ENCODE results near the gene ZNF609. TPM values are rescaled to one million over a fixed set of nuclear protein-coding genes. Genes with fewer than 3 reads are reported as not detected.

Gene ZNF609
- polyA plus RNA-seq, 1 donor (not counting 4 experiments of a cell fraction or from before 2014, with no cell fraction given), result 16.9 TPM

DNA sequence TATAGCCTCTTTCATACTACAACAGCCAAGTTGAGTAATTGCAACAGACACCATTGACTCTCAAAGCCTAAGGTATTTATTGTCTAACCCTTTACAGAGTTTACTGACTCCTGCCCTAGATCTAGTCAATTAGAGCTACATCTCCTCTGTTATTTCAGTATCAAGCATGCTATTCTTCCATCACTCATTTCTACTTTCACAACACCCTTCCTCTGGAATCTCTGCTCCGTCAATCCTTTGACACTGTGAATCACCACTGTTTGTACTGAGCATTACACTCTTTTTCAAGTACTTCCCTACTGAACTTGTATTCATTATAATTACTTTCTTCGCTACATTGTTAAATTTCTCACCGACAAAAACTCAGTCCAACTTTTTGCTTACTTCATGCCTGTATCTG, 121.8 kb downstream of the ZNF609 start:
- Histone ChIP-seq H3K9ac (ENCODE audit: control insufficient read depth, extremely low read depth, insufficient read depth, low read length) (no peak overlapping the region), H3K36me3 (ENCODE audit: control insufficient read depth in 2 of 2, extremely low read depth in 1 of 2, insufficient read depth in 2 of 2, low read length in 2 of 2) (no peaks in the 10 kb centered on the region), H3K9me3 (ENCODE audit: control insufficient read depth, low read depth, low read length) (peaks cover 3% of the 10 kb centered on the region), H3K4me2 (ENCODE audit: control insufficient read depth, extremely low read depth, insufficient read depth, low read depth, low read length) (no peak overlapping the region), H2AFZ (ENCODE audit: control insufficient read depth, low read length) (no peak overlapping the region), H3K27me3 (ENCODE audit: control insufficient read depth, extremely low read depth, insufficient read depth, low read length) (no peaks in the 10 kb centered on the region), H3K27ac (ENCODE audit: control insufficient read depth, insufficient read depth, low read length) (no peak overlapping the region), H3K9me1 (ENCODE audit: control insufficient read depth, extremely low read depth, insufficient read depth, low read length) (no peaks in the 10 kb centered on the region), H4K20me1 (ENCODE audit: control insufficient read depth, extremely low read depth, insufficient read depth, low read length) (no peaks in the 10 kb centered on the region), H3K4me3 (ENCODE audit: control insufficient read depth in 2 of 3, extremely low read depth in 1 of 3, insufficient read depth in 2 of 3, low read depth in 1 of 3, low read length in 3 of 3) (no peak overlapping the region), H3K4me1 (ENCODE audit: control insufficient read depth, extremely low read depth, insufficient read depth, low read length) (no peaks in the 10 kb centered on the region), H3K79me2 (ENCODE audit: control insufficient read depth, insufficient read depth, low read length) (peaks cover 66% of the 10 kb centered on the region)
- DNase-seq (ENCODE audit: low read depth, low spot score), result no peak
- no peak for FAIRE-seq
- TF ChIP-seq, protein P1, sequence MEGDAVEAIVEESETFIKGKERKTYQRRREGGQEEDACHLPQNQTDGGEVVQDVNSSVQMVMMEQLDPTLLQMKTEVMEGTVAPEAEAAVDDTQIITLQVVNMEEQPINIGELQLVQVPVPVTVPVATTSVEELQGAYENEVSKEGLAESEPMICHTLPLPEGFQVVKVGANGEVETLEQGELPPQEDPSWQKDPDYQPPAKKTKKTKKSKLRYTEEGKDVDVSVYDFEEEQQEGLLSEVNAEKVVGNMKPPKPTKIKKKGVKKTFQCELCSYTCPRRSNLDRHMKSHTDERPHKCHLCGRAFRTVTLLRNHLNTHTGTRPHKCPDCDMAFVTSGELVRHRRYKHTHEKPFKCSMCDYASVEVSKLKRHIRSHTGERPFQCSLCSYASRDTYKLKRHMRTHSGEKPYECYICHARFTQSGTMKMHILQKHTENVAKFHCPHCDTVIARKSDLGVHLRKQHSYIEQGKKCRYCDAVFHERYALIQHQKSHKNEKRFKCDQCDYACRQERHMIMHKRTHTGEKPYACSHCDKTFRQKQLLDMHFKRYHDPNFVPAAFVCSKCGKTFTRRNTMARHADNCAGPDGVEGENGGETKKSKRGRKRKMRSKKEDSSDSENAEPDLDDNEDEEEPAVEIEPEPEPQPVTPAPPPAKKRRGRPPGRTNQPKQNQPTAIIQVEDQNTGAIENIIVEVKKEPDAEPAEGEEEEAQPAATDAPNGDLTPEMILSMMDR (optimal IDR thresholded peaks at IDR 0.05 in 1 of 3, IDR thresholded peaks at IDR 0.05 in 1 of 3, conservative IDR thresholded peaks at IDR 0.05 in 1 of 3; ENCODE audit: extremely low read depth in 1 of 3, insufficient read depth in 2 of 3, low read length in 3 of 3), result no peak
- no peak for TF ChIP-seq EZH2 (IDR thresholded peaks at IDR 0.05; ENCODE audit: low read length)
- dilution Hi-C loops (cut with MboI; ENCODE audit: extremely low pct_ligation_motif_present, low sequenced_read_pairs), result no loop called here

DNA sequence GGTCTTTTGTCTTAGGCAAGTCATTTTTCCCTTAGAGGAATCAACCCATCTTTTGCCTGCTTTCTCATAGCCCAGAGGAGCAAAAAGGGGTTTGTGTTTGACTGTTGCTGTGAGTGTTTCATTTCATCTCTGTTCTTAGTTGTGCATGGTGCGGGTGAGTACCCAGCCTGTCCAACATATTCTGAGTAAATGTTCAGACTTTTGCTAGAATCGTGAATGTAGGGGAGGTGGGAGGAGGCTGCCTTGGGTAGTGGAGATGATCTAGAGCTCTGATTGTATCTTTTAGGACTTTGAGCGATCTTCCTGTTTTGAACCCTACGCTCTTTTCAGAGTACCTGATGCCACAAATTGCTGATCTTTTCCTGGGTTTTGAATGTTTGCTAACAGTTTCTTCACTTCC, 123.1 kb downstream of the ZNF609 start:
- Histone ChIP-seq H3K4me3 (ENCODE audit: control insufficient read depth in 2 of 3, extremely low read depth in 1 of 3, insufficient read depth in 2 of 3, low read depth in 1 of 3, low read length in 3 of 3) (no peak overlapping the region), H3K9me1 (ENCODE audit: control insufficient read depth, extremely low read depth, insufficient read depth, low read length) (no peaks in the 10 kb centered on the region), H3K27me3 (ENCODE audit: control insufficient read depth, extremely low read depth, insufficient read depth, low read length) (no peaks in the 10 kb centered on the region), H4K20me1 (ENCODE audit: control insufficient read depth, extremely low read depth, insufficient read depth, low read length) (peaks cover 3% of the 10 kb centered on the region), H3K4me2 (ENCODE audit: control insufficient read depth, extremely low read depth, insufficient read depth, low read depth, low read length) (no peak overlapping the region), H3K9me3 (ENCODE audit: control insufficient read depth, low read depth, low read length) (peaks cover 3% of the 10 kb centered on the region), H3K9ac (ENCODE audit: control insufficient read depth, extremely low read depth, insufficient read depth, low read length) (no peak overlapping the region), H3K27ac (ENCODE audit: control insufficient read depth, insufficient read depth, low read length) (no peak overlapping the region), H2AFZ (ENCODE audit: control insufficient read depth, low read length) (no peak overlapping the region), H3K79me2 (ENCODE audit: control insufficient read depth, insufficient read depth, low read length) (peaks cover 71% of the 10 kb centered on the region), H3K4me1 (ENCODE audit: control insufficient read depth, extremely low read depth, insufficient read depth, low read length) (no peaks in the 10 kb centered on the region), H3K36me3 (ENCODE audit: control insufficient read depth in 2 of 2, extremely low read depth in 1 of 2, insufficient read depth in 2 of 2, low read length in 2 of 2) (no peaks in the 10 kb centered on the region)
- TF ChIP-seq EZH2 (IDR thresholded peaks at IDR 0.05; ENCODE audit: low read length), result no peak
- TF ChIP-seq, protein P1 (optimal IDR thresholded peaks at IDR 0.05 in 1 of 3, IDR thresholded peaks at IDR 0.05 in 1 of 3, conservative IDR thresholded peaks at IDR 0.05 in 1 of 3; ENCODE audit: extremely low read depth in 1 of 3, insufficient read depth in 2 of 3, low read length in 3 of 3), result no peak
- no peak for DNase-seq (ENCODE audit: low read depth, low spot score)
- no peak for FAIRE-seq
- dilution Hi-C loops (cut with MboI; ENCODE audit: extremely low pct_ligation_motif_present, low sequenced_read_pairs), result no loop called here
